IPS-20b (cell line): ENCODE data around the gene SYTL5.

Experiments
- H3K27ac ChIP-seq: one replicate; pipeline ENCODE4 v1.5.1; 2013; ENCODE audit warnings: low read length
- H3K27me3 ChIP-seq: 2 replicates; pipeline ENCODE4 v1.6.1; 2013; ENCODE audit warnings: mild to moderate bottlenecking, low read length, inconsistent platforms; ENCODE audit not compliant: insufficient read depth
- H3K36me3 ChIP-seq: 2 replicates; pipeline ENCODE4 v1.6.1; 2013; ENCODE audit warnings: low read depth, mild to moderate bottlenecking, inconsistent platforms, low read length, moderate library complexity; ENCODE audit not compliant: insufficient read depth
- H3K4me1 ChIP-seq: 2 replicates; pipeline ENCODE4 v1.6.1; 2013; ENCODE audit warnings: mild to moderate bottlenecking, control low read depth, inconsistent platforms, low read length, moderate library complexity; ENCODE audit not compliant: insufficient read depth
- H3K4me3 ChIP-seq: 2 replicates; pipeline ENCODE4 v1.5.1; 2013; ENCODE audit warnings: mild to moderate bottlenecking, low read length, inconsistent platforms
- H3K9ac ChIP-seq: 2 replicates; pipeline ENCODE4 v1.6.1; 2013; ENCODE audit warnings: low read depth, mild to moderate bottlenecking, inconsistent platforms, low read length, moderate library complexity
- H3K9me3 ChIP-seq: 2 replicates; pipeline ENCODE4 v1.6.1; 2013; ENCODE audit warnings: mild to moderate bottlenecking, low read depth, low read length, inconsistent platforms; ENCODE audit not compliant: insufficient read depth

Gene SYTL5

GRCh38 chrX:38069991-38070390, 63.6 kb downstream of the SYTL5 start:
- Histone ChIP-seq H3K27ac (no peak overlapping the region), H3K9ac (no peak overlapping the region), H3K4me1 (no peaks in the 10 kb centered on the region), H3K9me3 (no peaks in the 10 kb centered on the region), H3K4me3 (no peak overlapping the region), H3K27me3 (no peaks in the 10 kb centered on the region), H3K36me3 (no peaks in the 10 kb centered on the region)

GRCh38 chrX:38079463-38079862, 73.1 kb downstream of the SYTL5 start:
- Histone ChIP-seq H3K36me3 (no peaks in the 10 kb centered on the region), H3K27ac (no peak overlapping the region), H3K27me3 (no peaks in the 10 kb centered on the region), H3K9ac (no peak overlapping the region), H3K9me3 (no peaks in the 10 kb centered on the region), H3K4me3 (no peak overlapping the region), H3K4me1 (no peaks in the 10 kb centered on the region)

DNA sequence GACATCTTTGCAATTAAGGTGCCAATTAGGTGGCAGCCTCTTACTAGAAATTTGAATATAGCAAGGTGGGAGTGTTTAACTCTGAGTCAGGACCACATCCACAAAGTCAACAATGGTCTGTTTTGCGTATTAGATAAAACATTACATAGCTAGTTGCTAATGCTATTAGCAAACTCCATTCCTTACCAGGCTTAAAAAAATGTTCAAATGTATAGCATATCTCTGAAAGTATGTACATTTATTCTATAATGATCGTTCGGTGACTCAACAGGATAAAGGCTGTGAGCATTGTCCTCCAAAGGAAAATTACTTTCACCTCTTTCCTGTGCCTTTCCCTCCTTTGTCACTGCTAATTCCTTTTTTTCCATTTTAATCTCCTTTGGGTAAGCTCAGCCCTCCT, 74.5 kb downstream of the SYTL5 start:
- Histone ChIP-seq H3K27me3 (no peaks in the 10 kb centered on the region), H3K36me3 (no peaks in the 10 kb centered on the region), H3K4me3 (no peak overlapping the region), H3K9ac (no peak overlapping the region), H3K27ac (no peak overlapping the region), H3K9me3 (no peaks in the 10 kb centered on the region), H3K4me1 (no peaks in the 10 kb centered on the region)

- no peak overlapping the region for H3K4me3 ChIP-seq
- H3K4me1 ChIP-seq: no peaks in the 10 kb centered on the region
- H3K27ac ChIP-seq: no peak overlapping the region
- H3K9ac ChIP-seq: no peak overlapping the region
- no peaks in the 10 kb centered on the region for H3K27me3 ChIP-seq
- no peaks in the 10 kb centered on the region for H3K36me3 ChIP-seq
- H3K9me3 ChIP-seq: no peaks in the 10 kb centered on the region
Measured at GRCh38 chrX:38081909-38082308, 75.6 kb downstream of the SYTL5 start.

DNA sequence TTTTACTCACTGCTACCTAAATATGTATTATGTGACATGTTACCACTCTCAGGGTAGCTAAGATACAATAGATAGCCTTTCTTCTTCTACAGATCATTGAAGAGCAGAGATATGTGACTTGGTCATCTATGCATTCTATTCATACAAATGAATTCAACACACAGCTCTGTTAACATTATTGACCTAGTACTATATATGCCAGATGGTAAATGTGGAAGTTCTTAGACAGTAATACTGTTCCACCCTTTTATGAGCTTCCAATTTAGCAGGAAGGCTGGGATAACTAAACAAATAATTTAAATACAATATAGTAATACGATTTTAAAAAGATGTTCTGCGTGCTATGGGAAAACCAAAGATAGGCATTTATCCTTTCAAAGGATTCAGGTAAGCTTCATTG, 76.0 kb downstream of the SYTL5 start:
- H3K9me3 ChIP-seq: no peaks in the 10 kb centered on the region
- H3K36me3 ChIP-seq: no peaks in the 10 kb centered on the region
- H3K27me3 ChIP-seq: no peaks in the 10 kb centered on the region
- no peak overlapping the region for H3K9ac ChIP-seq
- no peak overlapping the region for H3K4me3 ChIP-seq
- no peaks in the 10 kb centered on the region for H3K4me1 ChIP-seq
- no peak overlapping the region for H3K27ac ChIP-seq

GRCh38 chrX:38085813-38086212, 79.5 kb downstream of the SYTL5 start:
- no peaks in the 10 kb centered on the region for H3K27me3 ChIP-seq
- no peaks in the 10 kb centered on the region for H3K9me3 ChIP-seq
- no peaks in the 10 kb centered on the region for H3K36me3 ChIP-seq
- no peaks in the 10 kb centered on the region for H3K4me1 ChIP-seq
- no peak overlapping the region for H3K9ac ChIP-seq
- no peak overlapping the region for H3K4me3 ChIP-seq
- no peak overlapping the region for H3K27ac ChIP-seq

DNA sequence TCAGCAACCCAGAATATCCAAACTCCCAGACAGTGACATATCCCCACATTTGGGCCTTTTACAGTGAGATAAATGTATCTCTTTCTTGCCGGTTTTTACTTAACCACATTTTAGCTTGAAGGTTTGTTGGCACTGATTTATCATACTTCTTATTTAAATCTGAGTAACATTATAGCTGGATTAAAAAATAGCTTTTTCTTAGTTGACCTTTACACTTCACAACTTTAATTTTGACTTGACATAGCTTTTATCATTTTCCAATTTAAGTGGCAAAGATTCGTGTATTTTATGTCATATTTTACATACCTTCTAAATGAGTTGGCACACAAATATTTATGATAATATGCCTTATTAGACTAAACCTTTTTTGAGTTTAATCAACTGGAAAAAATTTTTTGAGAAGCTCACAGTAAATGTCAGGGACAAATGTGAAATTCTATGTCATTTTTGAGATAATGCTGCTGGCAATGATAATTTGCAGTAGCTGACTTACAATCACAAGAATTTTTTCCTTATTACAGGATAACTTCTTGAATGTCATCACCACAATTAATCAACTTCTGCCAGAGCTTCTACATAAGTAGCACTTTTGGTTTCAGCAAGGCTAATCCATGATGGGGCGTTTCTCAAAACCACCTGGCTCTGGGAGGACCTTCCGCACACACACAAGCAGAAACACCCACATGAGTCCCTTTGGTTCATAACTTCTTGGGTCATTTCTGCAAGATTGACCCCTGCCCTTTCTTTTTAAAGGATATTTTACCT, 80.3 kb downstream of the SYTL5 start:
- H3K36me3 ChIP-seq: no peaks in the 10 kb centered on the region
- H3K4me1 ChIP-seq: no peaks in the 10 kb centered on the region
- no peak overlapping the region for H3K27ac ChIP-seq
- H3K27me3 ChIP-seq: no peaks in the 10 kb centered on the region
- no peak overlapping the region for H3K9ac ChIP-seq
- no peak overlapping the region for H3K4me3 ChIP-seq
- H3K9me3 ChIP-seq: no peaks in the 10 kb centered on the region

- Histone ChIP-seq H3K27ac (no peak overlapping the region), H3K9ac (no peak overlapping the region)
Measured at GRCh38 chrX:38087594-38087993, 81.2 kb downstream of the SYTL5 start.

DNA sequence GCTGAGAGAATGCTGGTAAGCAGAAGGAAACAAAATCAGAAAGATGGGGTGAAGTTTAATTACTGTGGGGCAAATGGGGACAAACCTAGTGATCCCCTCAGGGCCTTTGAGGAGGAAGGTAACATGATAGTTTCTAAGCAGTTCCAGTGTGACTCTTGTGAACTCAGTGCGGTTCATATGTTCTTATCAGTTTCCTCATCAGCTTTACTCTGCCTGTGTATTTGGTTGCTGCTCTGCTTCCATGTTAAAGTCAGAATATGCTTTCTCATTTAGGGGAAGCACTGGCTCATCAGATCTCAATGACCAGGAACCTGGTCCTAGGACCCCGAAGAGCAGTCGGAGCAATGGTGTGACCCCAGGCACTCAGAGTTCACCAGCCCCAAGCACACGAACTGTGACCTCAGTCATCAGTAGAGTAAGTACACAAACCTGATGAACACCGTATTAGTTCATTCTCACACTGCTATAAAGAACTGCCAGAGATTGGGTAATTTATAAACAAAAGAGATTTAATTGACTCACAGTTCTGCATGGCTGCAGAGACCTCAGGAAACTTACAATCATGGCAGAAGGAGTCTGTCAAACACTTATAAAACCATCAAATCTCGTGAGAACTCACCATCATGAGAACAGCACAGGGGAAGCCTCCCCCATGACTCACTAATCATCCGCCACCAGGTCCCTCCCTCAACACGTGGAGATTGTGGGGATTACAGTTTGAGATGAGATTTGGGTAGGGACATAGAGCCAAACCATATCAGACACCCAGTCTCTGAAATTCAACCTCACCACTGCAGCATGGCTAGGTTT, 83.0 kb downstream of the SYTL5 start:
- no peak overlapping the region for H3K27ac ChIP-seq
- H3K27me3 ChIP-seq: no peaks in the 10 kb centered on the region
- no peak overlapping the region for H3K9ac ChIP-seq
- H3K4me3 ChIP-seq: no peak overlapping the region
- no peaks in the 10 kb centered on the region for H3K36me3 ChIP-seq
- no peaks in the 10 kb centered on the region for H3K9me3 ChIP-seq
- no peaks in the 10 kb centered on the region for H3K4me1 ChIP-seq

More at GRCh38 chrX:38087594-38087993, 81.2 kb downstream of the SYTL5 start:
- Histone ChIP-seq H3K27me3 (no peaks in the 10 kb centered on the region), H3K36me3 (no peaks in the 10 kb centered on the region), H3K4me1 (no peaks in the 10 kb centered on the region), H3K9me3 (no peaks in the 10 kb centered on the region), H3K4me3 (no peak overlapping the region)

DNA sequence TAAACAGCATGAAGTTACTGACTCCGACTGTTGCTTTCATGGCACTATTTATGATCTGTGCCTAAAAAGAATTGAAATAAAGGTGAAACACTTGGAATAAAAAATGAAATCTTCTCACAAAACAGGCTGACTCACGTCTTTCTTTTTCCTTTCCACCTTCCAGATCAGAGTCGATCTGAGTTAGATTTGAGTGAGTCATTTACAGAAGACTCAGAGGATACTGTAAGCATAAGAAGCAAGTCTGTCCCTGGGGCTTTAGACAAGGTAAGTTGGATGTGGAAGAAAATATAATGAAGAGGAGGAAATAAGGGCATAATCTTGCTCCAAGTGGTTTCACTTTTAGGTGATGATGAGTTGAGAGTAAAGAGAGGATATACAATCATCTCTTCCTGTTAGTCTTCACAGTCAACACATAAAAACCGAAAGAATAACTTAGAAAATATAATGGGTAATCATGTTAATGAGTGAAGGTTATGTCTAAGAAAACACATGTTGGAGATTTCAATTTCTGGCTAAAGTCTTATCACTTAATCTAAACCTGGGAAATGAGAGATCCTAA, 89.7 kb downstream of the SYTL5 start:
- H3K4me1 ChIP-seq: no peaks in the 10 kb centered on the region
- no peak overlapping the region for H3K9ac ChIP-seq
- H3K4me3 ChIP-seq: no peak overlapping the region
- no peaks in the 10 kb centered on the region for H3K27me3 ChIP-seq
- H3K9me3 ChIP-seq: no peaks in the 10 kb centered on the region
- H3K36me3 ChIP-seq: no peaks in the 10 kb centered on the region
- H3K27ac ChIP-seq: no peak overlapping the region

GRCh38 chrX:38099688-38100087, 93.3 kb downstream of the SYTL5 start:
- no peaks in the 10 kb centered on the region for H3K27me3 ChIP-seq
- H3K27ac ChIP-seq: no peak overlapping the region
- H3K4me3 ChIP-seq: no peak overlapping the region
- no peaks in the 10 kb centered on the region for H3K9me3 ChIP-seq
- no peak overlapping the region for H3K9ac ChIP-seq
- no peaks in the 10 kb centered on the region for H3K4me1 ChIP-seq
- no peaks in the 10 kb centered on the region for H3K36me3 ChIP-seq

DNA sequence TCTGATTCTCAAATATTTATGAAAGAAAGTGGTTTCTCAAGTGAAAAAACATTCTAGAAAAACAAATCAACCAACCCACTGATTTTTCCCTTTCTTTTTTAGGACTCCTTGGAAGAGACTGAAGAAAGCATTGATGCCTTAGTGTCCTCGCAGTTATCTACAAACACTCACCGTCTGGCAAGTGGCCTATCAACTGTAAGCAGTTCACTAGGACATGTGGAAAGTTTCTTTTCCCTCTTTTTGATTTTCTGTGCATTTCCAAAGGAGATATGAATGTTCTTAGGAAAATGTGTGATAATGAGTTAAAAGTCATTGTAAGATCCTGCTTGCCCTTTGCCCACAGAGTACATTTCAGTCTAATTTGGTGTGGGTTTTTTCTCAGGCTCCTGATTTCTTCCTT, 95.9 kb downstream of the SYTL5 start:
- Histone ChIP-seq H3K27me3 (no peaks in the 10 kb centered on the region), H3K4me1 (peaks cover 6% of the 10 kb centered on the region; the same call in 1 of the 2 replicates), H3K9me3 (no peaks in the 10 kb centered on the region), H3K36me3 (no peaks in the 10 kb centered on the region), H3K27ac (no peak overlapping the region), H3K9ac (no peak overlapping the region), H3K4me3 (no peak overlapping the region)
